HG03196 (cell line): ENCODE results near the gene TBCD.
"Not testable (repeated sequence)": the region's sequence is repeated elsewhere in the genome, so short reads cannot be mapped to it uniquely, and the experiment has no call there.

ENCODE experiments used
- ATAC-seq: cut with Tn5 transposase; IDR thresholded peaks from one replicate; pipeline ENCODE4 v1.9.1; 2021; ENCODE audit not compliant: unreplicated experiment

The TBCD gene

GRCh38 chr17:82948081-82948511 is 196.2 kb downstream of the TBCD start:
- ATAC-seq = no peak

DNA sequence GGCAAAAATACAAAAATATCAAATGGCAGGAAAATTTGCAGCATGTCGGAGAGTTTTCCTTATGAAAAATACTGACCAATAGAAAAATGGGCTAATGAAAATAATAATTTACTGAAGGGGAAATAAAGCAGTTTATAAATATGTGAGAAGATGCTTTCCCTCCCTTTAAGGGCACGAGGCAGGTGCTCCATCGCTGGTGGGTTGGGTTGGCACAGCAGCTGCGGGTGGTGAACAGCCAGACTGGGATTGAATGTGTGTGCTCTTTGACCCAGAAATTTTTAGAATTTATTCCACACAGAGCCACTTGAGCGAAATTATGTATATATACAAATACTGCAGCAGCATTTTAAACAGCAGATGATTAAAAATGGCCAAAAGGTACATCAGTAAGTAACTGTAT is 197.1 kb downstream of the TBCD start:
- ATAC-seq = no peak

DNA sequence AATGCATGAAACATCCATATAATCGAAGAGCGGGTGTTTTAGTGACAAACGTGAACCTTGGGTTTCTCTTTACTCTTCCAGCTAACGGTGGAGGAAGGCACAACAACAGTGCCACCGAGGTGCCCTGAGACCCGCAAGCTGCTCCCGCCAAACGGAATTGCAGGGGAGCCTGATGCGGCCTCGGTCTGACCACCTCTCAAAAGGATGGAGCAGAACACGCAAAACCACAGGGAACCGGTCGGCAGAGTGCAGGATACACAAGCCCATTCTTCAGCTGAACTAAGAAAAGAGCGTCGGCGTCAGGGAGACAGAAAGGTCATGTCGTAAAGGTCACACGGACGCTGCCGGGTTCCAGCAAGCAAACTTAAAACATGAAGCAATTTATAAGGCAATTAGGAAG is 197.5 kb downstream of the TBCD start:
- ATAC-seq = no peak

DNA sequence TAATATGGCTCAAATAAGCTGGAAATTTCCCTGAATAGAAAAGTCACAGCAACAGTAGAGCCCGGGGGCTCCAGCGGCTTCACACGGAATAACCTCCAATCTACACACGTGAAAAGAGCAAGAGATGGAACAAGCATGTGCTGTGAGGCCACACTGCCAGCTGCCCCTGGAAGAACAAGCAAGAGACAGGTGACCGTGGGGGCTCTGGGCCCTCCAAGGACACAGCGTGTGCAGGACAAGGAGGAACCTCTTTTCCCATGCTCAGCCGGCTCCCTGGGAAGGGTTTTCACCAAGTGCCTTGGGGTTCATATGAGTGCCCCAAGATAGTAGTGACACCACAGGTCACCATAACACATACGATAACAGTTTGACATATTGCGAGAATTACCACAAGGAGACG is 198.1 kb downstream of the TBCD start:
- no peak for ATAC-seq

DNA sequence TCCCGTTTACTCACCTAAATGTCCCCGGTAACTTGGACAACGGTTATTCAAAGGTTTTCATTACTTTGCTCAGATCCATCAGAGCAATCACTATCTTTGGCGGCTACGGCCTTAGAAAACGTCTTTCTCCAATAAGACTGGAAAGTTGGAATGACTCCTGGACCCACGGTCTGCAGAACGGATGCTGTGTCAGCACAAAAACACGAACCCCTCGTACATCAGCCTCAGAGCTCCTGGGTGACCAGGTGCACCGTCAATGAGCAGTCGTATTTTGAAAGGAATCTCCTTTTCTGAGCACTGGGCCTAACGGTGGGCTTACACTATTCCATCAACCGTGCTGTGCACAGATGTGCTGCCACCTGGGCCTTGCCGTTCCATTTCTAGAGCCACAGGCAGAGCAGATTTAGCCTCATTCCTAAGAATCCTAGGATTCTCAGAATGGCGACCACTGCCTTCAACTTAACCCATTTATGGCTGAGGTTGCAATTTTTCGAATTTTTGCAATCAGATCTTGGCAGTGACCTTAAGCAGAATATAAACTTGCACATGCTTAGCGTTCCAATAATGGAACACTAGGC is 198.7 kb downstream of the TBCD start:
- ATAC-seq = no peak

DNA sequence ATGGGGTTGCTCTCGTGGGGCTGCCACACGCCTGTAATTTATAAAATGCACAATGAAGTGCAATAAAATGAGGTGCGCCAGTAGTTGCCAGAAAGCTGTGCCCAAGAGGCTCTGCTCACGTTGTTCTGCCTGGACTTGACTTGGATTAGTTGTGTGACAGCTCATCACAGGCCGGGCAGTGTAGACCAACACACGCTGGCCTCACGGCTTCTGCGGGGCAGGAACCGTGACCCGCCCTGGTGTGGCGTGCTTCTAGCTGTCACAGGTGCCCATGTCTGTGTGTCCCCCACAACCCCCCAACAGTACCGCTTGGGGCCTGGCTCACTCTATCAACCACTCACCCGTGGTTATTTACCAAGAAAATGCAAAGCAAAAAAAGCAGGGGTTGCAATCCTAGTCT is 200.2 kb downstream of the TBCD start:
- ATAC-seq = no peak

- ATAC-seq = not testable (repeated sequence)
Observed at GRCh38 chr17:82955106-82955505, 203.2 kb downstream of the TBCD start.

GRCh38 chr17:82955627-82956026 is 203.8 kb downstream of the TBCD start:
- ATAC-seq = not testable (repeated sequence)

DNA sequence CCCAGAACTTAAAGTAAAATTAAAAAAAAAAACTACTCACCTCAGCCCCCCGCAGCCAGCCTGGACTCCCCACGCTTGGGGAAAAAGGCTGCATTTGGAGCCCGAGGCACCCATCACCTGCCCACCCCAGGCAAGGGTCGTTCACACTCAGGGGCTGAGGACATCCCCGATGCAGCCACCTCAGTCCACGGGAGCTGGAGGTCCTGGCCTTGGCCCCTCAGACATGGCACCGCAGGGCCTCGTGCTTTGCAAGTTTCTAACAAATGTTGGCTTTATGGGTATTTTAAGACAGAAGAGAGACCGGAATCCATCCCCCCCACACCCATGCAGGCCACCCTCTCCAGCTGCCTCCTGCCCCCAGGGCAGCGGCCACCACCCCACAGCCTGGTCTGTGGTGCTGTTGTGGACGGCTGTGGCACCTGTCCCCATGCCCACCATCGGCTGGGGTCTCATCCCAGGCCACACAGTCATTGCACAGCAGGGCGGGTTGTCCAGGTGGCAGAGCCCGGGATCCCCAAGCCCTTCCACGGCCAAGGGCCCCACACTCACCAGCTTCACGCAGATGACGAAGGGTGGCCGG is 204.4 kb downstream of the TBCD start:
- no peak for ATAC-seq

GRCh38 chr17:82956726-82957468 is 205.0 kb downstream of the TBCD start:
- no peak for ATAC-seq

DNA sequence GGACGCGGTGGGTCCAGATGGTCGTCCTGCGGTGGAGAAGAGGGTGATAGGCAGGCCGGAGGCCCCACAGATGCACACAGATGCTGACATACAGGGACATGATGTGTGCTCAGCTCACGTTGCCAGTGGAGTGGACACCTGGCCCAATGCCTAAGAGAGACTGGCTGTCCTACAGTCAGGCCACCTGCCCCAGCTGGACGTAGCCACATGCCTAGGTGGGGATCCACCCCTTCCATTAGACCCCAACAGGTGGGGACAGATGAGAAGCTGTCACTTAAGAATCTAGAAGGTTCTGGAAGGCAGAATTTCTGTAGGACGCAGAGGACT is 205.6 kb downstream of the TBCD start:
- no peak for ATAC-seq

DNA sequence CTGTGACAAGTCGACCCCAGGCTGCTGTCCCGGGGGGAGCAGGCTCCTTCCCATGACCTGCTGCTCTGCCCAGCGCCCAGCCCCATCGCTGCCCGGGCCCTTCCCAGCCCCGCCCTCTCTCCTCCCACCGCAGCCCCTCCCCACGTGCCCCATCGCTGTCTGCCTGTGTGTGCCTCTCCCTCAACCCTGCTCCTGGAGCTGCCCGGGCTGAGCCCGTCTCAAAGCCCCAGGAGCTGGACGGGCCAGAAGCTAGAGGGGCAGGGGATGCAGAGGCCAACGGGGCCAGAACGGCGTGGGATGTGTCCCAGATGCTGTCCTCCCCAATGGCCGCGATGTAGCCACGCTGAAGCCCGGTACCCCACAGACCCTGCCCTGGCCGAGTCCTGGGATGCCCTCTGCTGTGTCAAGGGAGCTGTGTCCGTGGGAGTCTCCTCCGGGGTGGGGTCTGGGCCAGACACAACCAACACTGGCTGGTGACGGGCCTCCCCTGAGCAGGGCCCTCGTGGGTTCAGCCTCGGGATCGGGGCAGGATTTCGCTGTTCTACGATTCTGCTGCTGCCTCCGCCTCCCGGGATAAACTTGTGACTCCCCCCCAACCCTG is 206.2 kb downstream of the TBCD start:
- no peak for ATAC-seq

DNA sequence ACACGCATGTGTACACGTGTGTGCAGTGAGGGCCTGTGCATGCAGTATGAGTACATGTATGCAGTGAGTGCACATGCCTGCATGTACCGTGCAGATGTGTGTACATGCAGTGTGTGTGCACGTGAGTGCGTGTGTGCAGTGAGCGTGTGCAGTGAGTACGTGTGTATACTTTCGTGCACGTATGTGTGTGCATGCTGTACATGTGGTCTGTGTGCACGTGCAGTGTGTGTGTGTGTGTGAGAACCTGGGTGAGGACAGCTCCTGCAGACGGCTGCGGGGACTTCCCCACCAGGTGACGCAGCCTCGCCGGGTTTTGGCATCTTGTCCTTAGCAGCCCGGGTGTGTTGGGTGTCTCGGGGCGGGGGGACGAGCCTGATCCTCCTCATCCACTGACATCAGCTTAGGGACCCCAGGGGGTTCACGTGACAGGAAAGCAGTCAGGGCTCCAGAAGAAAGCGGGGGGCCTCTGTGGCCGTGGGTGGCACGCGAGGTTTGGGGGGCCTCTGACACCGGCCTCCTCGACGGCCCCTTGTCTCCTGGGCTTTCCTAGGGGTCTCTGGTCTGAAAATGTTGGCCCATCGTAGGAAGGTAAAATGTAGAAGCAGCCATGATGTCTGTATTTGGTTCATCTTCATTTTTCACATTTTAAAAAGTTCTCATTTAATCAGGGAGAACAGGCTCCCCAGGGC is 207.5 kb downstream of the TBCD start:
- no peak for ATAC-seq

DNA sequence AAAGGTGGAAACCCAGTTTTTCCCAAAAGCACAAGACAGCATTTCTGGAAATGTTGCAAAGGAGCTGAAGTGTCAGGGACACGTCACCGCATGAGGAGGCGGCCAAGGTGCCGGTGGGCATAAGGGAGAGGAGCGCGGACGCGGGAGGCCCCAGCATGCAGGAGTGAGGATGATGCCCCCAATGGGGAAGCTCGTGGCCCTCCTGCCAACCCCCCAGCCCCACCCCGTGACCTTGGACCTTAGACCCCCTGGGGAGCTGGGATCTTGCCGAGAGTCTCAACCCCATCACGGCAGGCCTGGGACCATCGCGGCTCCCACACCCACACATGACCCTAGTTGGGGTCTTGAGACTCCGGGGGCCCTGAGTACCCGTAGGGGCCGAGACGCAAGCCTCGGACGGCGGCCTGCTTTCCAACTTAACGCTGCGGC is 208.1 kb downstream of the TBCD start:
- no peak for ATAC-seq

GRCh38 chr17:82960419-82961271 is 208.8 kb downstream of the TBCD start:
- ATAC-seq = no peak

DNA sequence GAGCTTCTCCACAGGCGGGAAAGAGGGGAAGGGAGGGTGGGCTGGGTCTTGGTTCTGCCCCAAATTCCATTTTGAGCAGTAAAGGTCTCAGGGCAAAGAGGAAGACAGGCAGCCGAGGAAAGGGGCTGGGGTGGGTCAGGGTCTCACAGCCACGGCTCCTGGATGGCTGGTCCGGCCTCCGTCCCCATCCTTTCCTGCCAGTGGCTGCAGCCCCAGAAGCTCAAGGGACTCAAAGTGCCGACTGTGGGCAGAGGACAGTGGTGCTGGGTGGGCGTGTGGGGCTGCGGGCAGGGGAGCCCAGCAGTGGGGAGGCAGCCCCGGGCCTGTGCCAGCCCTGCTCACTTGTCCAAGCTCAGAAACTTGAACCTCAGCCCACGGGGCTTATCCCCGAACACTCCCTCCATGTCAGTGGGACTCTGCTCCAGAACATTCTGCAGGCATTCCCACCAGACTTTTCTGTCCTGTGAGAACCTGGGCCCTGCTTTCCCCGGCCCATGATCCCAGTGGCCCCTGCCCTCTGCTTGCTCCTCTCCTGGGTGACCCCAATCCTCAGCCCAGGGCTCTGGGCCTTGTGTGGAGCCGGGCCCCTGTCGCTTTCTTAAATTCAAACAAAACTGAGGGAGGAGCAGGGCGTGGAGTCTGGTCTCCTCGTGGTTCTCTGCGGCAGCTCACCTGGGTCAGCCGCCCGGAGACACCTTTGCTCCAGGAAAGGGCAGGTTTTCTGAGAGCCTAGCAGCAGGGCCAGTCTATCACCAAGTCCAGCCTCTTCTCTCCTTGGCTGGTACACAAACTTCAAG is 209.7 kb downstream of the TBCD start:
- no peak for ATAC-seq

DNA sequence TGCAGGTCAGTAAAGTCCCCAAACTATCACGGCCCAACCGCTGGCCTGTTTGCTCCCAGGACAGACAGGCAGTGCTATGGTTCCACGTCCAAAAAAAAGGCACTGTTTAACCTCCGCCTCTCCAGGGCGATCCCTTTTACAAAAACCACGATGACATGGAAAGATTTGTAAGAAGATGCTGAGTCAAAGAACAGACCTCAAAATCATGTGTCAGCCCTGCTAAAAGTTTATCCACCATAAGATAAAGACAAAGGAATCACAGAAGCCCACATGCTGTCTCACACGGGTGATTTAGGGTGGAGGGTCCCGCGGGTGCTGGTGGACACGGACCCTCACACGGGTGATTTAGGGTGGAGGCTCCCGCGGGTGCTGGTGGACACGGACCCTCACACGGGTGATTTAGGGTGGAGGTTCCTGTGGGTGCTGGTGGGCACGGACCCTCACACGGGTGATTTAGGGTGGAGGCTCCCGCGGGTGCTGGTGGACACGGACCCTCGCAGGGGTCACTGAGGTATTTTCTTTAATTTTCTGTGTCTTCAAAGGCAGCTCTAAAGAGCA is 210.4 kb downstream of the TBCD start:
- ATAC-seq = no peak

GRCh38 chr17:82963104-82963950 is 211.5 kb downstream of the TBCD start:
- ATAC-seq = no peak

DNA sequence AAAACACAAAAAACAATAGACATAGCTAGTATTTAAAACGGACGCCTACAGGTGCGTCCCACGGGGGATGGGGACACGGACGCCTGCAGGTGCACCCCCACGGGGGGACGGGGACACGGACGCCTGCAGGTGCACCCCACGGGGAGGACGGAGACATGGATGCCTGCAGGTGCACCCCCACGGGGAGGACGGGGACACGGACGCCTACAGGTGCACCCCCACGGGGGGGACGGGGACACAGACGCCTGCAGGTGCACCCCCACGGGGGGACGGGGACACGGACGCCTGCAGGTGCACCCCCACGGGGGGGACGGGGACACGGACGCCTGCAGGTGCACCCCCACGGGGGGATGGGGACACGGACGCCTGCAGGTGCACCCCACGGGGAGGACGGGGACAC is 212.6 kb downstream of the TBCD start:
- not testable (repeated sequence) for ATAC-seq
